HEK293 (cell line): Measurements from ENCODE around the gene PRUNE1.

Source experiments
- CTCF ChIP-seq: fragments of 450-650 bp; formaldehyde crosslinking; IDR thresholded peaks from 2 replicates; pipeline ENCODE4 v1.5.1; 2016; ENCODE audit warnings: missing biosample characterization, missing genetic modification characterization
- PRDM1 ChIP-seq: fragments of 450-650 bp; formaldehyde crosslinking; IDR thresholded peaks from 2 replicates; pipeline ENCODE4; 2016; ENCODE audit warnings: missing biosample characterization, missing genetic modification characterization
- TCF7L2 ChIP-seq: IDR thresholded peaks from 2 replicates; pipeline ENCODE4 v1.6.1; 2011; ENCODE audit warnings: low read depth, mild to moderate bottlenecking, inconsistent platforms, low read length, moderate library complexity, borderline replicate concordance
- TRIM28 ChIP-seq: IDR thresholded peaks from 2 replicates; pipeline ENCODE4 v1.6.1; 2011; ENCODE audit warnings: low read length, control low read depth, borderline replicate concordance
- ZBTB20 ChIP-seq: fragments of 450-650 bp; formaldehyde crosslinking; IDR thresholded peaks from 2 replicates; pipeline ENCODE4 v1.5.1; 2016; ENCODE audit warnings: missing biosample characterization, missing genetic modification characterization
- ZBTB21 ChIP-seq: fragments of 450-650 bp; formaldehyde crosslinking; IDR thresholded peaks from 2 replicates; pipeline ENCODE4 v1.5.1; 2017; ENCODE audit warnings: missing biosample characterization, missing genetic modification characterization
- ZBTB26 ChIP-seq: fragments of 450-650 bp; formaldehyde crosslinking; optimal IDR thresholded peaks from 2 replicates; pipeline ENCODE3; 2016; ENCODE audit warnings: missing biosample characterization, mild to moderate bottlenecking, missing genetic modification characterization
- ZNF146 ChIP-seq: fragments of 450-650 bp; formaldehyde crosslinking; IDR thresholded peaks from 2 replicates; pipeline ENCODE4 v1.5.1; 2016; ENCODE audit warnings: missing biosample characterization, missing genetic modification characterization
- ZNF175 ChIP-seq: fragments of 450-650 bp; formaldehyde crosslinking; IDR thresholded peaks from 2 replicates; pipeline ENCODE4 v1.5.1; 2016; ENCODE audit warnings: missing biosample characterization, missing genetic modification characterization
- ZNF292 ChIP-seq: fragments of 450-650 bp; formaldehyde crosslinking; IDR thresholded peaks from 2 replicates; pipeline ENCODE4 v1.5.1; 2016; ENCODE audit warnings: low read depth, missing biosample characterization, missing genetic modification characterization, borderline replicate concordance
- ZNF302 ChIP-seq: fragments of 450-650 bp; formaldehyde crosslinking; IDR thresholded peaks from 2 replicates; pipeline ENCODE4 v1.5.1; 2016; ENCODE audit warnings: missing biosample characterization, missing genetic modification characterization, low read depth
- ZNF335 ChIP-seq: fragments of 450-650 bp; formaldehyde crosslinking; conservative IDR thresholded peaks from 2 replicates; pipeline ENCODE4 v1.5.1; 2016; ENCODE audit warnings: missing biosample characterization, missing genetic modification characterization
- ZNF513 ChIP-seq: fragments of 450-650 bp; IDR thresholded peaks from 2 replicates; pipeline ENCODE4 v1.5.1; 2018; ENCODE audit warnings: missing biosample characterization, missing genetic modification characterization
- ZNF777 ChIP-seq: fragments of 450-650 bp; formaldehyde crosslinking; IDR thresholded peaks from 2 replicates; pipeline ENCODE4 v1.5.1; 2017; ENCODE audit warnings: missing biosample characterization, missing genetic modification characterization, borderline replicate concordance

DNA sequence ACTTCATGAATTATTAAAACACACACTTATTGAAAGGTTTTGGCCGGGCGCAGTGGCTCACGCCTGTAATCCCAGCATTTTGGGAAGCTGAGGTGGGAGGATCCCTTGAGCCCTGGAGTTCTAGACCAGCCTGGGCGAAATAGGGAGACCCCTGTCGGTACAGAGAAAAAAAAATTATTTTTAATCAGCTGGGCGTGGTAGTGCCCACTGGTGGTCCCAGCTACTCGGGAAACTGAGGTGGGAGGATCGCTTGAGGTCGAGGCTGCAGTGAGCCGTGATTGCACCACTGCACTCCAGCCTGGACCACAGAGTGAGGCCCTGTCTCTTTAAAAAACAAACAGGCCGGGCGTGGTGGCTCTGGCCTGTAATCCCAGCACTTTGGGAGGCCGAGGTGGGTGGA lies 64.0 kb downstream of the PRUNE1 start:
- TF ChIP-seq TCF7L2 = no peak
- no peak for TF ChIP-seq ZBTB20 (tag by site-specific recombination)
- no peak for TF ChIP-seq ZNF513 (tag by site-specific recombination)
- TF ChIP-seq CTCF (tag by site-specific recombination) = no peak
- no peak for TF ChIP-seq ZBTB21 (tag by site-specific recombination)
- TF ChIP-seq ZNF146 (tag by site-specific recombination) = no peak
- no peak for TF ChIP-seq ZNF175 (tag by site-specific recombination)
- no peak for TF ChIP-seq ZBTB26 (tag by site-specific recombination)
- TF ChIP-seq ZNF302 (tag by site-specific recombination) = no peak
- TF ChIP-seq TRIM28 = no peak
- no peak for TF ChIP-seq ZNF292
- no peak for TF ChIP-seq ZNF777 (tag by site-specific recombination)
- TF ChIP-seq ZNF335 (tag by site-specific recombination) = no peak
- no peak for TF ChIP-seq PRDM1 (tag by site-specific recombination)
